Measurements from ENCODE around the gene BRIP1. TPM values are rescaled to one million over a fixed set of nuclear protein-coding genes. Genes with fewer than 3 reads are reported as not detected.

The BRIP1 gene
- total and polyA plus RNA-seq, 2 donors (not counting 3 experiments of a cell fraction or from before 2014, with no cell fraction given) = 1.8 to 12.1 TPM

- H3K27me3 ChIP-seq (ENCODE audit: control insufficient read depth in 2 of 2, insufficient read depth in 2 of 2, low read length in 2 of 2) = no peaks in the 10 kb centered on the region
- H2AFZ ChIP-seq (ENCODE audit: low read depth, low read length) = no peak overlapping the region
- H3K4me1 ChIP-seq (ENCODE audit: control insufficient read depth, extremely low read depth, insufficient read depth, low read length) = no peaks in the 10 kb centered on the region
- H3K4me2 ChIP-seq (ENCODE audit: insufficient read depth, low read length) = no peak overlapping the region
- H3K9ac ChIP-seq (replicated peaks; ENCODE audit: extremely low read depth, insufficient read depth, low read length) = no peak overlapping the region
- TF ChIP-seq FOS (IDR thresholded peaks at IDR 0.05; ENCODE audit: borderline replicate concordance, insufficient read depth, low read length) (no peak), EZH2 (IDR thresholded peaks at IDR 0.05; ENCODE audit: borderline replicate concordance, low read depth, low read length, severe bottlenecking) (no peak)
- ChIA-PET POLR2A (interaction anchor here (0.6 kb wide), 1 partner anchor 1044 kb away, joined by 3 read pairs; no protein-coding TSS in a partner anchor), CTCF (interaction anchor here (1.1 to 1.3 kb wide), 3 partner anchors 9 to 26 kb away, joined by 3 to 5 read pairs (median 3); no protein-coding TSS in a partner anchor)
- H3K79me2 ChIP-seq (ENCODE audit: control insufficient read depth, insufficient read depth, low read length) = no peaks in the 10 kb centered on the region
- H3K9me3 ChIP-seq (replicated peaks; ENCODE audit: control insufficient read depth, insufficient read depth, low read length) = no peaks in the 10 kb centered on the region
- no peaks in the 10 kb centered on the region for H4K20me1 ChIP-seq (replicated peaks; ENCODE audit: control insufficient read depth, extremely low read depth, insufficient read depth, low read length)
- no peak overlapping the region for H3K27ac ChIP-seq (ENCODE audit: insufficient read depth, low read depth, low read length)
- H3K36me3 ChIP-seq (ENCODE audit: control insufficient read depth in 2 of 2, extremely low read depth in 1 of 2, insufficient read depth in 2 of 2, low read length in 2 of 2) = peaks cover 0 to 2% of the 10 kb centered on the region in 2 experiments
- dilution Hi-C loops (cut with MboI; ENCODE audit: extremely low pct_ligation_motif_present, low sequenced_read_pairs) = no loop called here
- FAIRE-seq (no peak), DNase-seq (ENCODE audit: low read depth, low spot score) (no peak)
- no peaks in the 10 kb centered on the region for H3K9me1 ChIP-seq (replicated peaks; ENCODE audit: control insufficient read depth, extremely low read depth, insufficient read depth, low read length)
- H3K4me3 ChIP-seq (replicated peaks in 1 of 3; ENCODE audit: insufficient read depth in 1 of 3, low read depth in 1 of 3, low read length in 3 of 3) = no peak overlapping the region
- intact Hi-C loops (cut with micrococcal nuclease) = no loop called here
- no TSS peak for BruUV-seq (replicated peaks)
Observed at GRCh38 chr17:61814485-61814884, 48.8 kb downstream of the BRIP1 start.

GRCh38 chr17:61813211-61813610, 50.1 kb downstream of the BRIP1 start:
- Histone ChIP-seq H3K4me2 (ENCODE audit: insufficient read depth, low read length) (no peak overlapping the region), H3K4me3 (replicated peaks in 1 of 3; ENCODE audit: insufficient read depth in 1 of 3, low read depth in 1 of 3, low read length in 3 of 3) (no peak overlapping the region), H3K9ac (replicated peaks; ENCODE audit: extremely low read depth, insufficient read depth, low read length) (no peak overlapping the region), H3K36me3 (ENCODE audit: control insufficient read depth in 2 of 2, extremely low read depth in 1 of 2, insufficient read depth in 2 of 2, low read length in 2 of 2) (peaks cover 0 to 2% of the 10 kb centered on the region in 2 experiments), H4K20me1 (replicated peaks; ENCODE audit: control insufficient read depth, extremely low read depth, insufficient read depth, low read length) (no peaks in the 10 kb centered on the region), H3K4me1 (ENCODE audit: control insufficient read depth, extremely low read depth, insufficient read depth, low read length) (no peaks in the 10 kb centered on the region), H3K27me3 (ENCODE audit: control insufficient read depth in 2 of 2, insufficient read depth in 2 of 2, low read length in 2 of 2) (no peaks in the 10 kb centered on the region), H3K27ac (ENCODE audit: insufficient read depth, low read depth, low read length) (no peak overlapping the region), H3K9me3 (replicated peaks; ENCODE audit: control insufficient read depth, insufficient read depth, low read length) (no peaks in the 10 kb centered on the region), H3K79me2 (ENCODE audit: control insufficient read depth, insufficient read depth, low read length) (no peaks in the 10 kb centered on the region), H3K9me1 (replicated peaks; ENCODE audit: control insufficient read depth, extremely low read depth, insufficient read depth, low read length) (no peaks in the 10 kb centered on the region), H2AFZ (ENCODE audit: low read depth, low read length) (no peak overlapping the region)
- FAIRE-seq = no peak
- ChIA-PET POLR2A (no interaction called here), CTCF (interaction anchor here (1.1 kb wide), 1 partner anchor 32 kb away, joined by 3 read pairs; no protein-coding TSS in a partner anchor)
- BruUV-seq (replicated peaks) = no TSS peak
- DNase-seq (ENCODE audit: low read depth, low spot score) = no peak
- dilution Hi-C loops (cut with MboI; ENCODE audit: extremely low pct_ligation_motif_present, low sequenced_read_pairs) = no loop called here
- no peak for TF ChIP-seq JUN (IDR thresholded peaks at IDR 0.05; ENCODE audit: borderline replicate concordance, insufficient read depth, insufficient read length, low read depth)
- no peak for TF ChIP-seq POLR2A (IDR thresholded peaks at IDR 0.05; ENCODE audit: low read depth, low read length)
- TF ChIP-seq MYC (IDR thresholded peaks at IDR 0.05; ENCODE audit: low read depth, low read length) = no peak
- no peak for TF ChIP-seq FOS (IDR thresholded peaks at IDR 0.05; ENCODE audit: borderline replicate concordance, insufficient read depth, low read length)
- no peak for TF ChIP-seq POLR2AphosphoS5 (IDR thresholded peaks at IDR 0.05; ENCODE audit: insufficient read depth, low read depth, low read length)
- TF ChIP-seq MAX (IDR thresholded peaks at IDR 0.05; ENCODE audit: insufficient read depth, insufficient read length) = no peak
- no peak for TF ChIP-seq CTCF (IDR thresholded peaks at IDR 0.05; ENCODE audit: extremely low read depth in 1 of 2, insufficient read depth in 1 of 2, low read depth in 1 of 2, low read length in 2 of 2)
- intact Hi-C loops (cut with micrococcal nuclease) = no loop called here
